GM12891 (cell line): Measurements from ENCODE around the gene BAZ1B.
"Not testable (repeated sequence)": the region's sequence is repeated elsewhere in the genome, so short reads cannot be mapped to it uniquely, and the experiment has no call there.

Source experiments
- DNase-seq: peaks from one replicate; pipeline ENCODE4 v3.0.0; 2011; ENCODE audit warnings: low spot score; ENCODE audit not compliant: insufficient read length
- FAIRE-seq: peaks from 2 replicates; lab custom pipeline; 2011; peaks lifted over from hg19 to GRCh38; lab: Jason Lieb, UNC
- PAX5 ChIP-seq: IDR thresholded peaks from 2 replicates; pipeline ENCODE4 v1.6.1; 2011; ENCODE audit warnings: low read length, moderate library complexity, mild to moderate bottlenecking; ENCODE audit not compliant: insufficient read depth, severe bottlenecking
- POLR2A ChIP-seq: IDR thresholded peaks from 2 replicates; pipeline ENCODE4 v1.6.1; 2011; ENCODE audit warnings: low read depth, low read length, control low read depth
- POLR2AphosphoS5 ChIP-seq: IDR thresholded peaks from 2 replicates; pipeline ENCODE4 v1.6.1; 2011; ENCODE audit warnings: low read depth, low read length, control low read depth
- POU2F2 ChIP-seq: IDR thresholded peaks from 2 replicates; pipeline ENCODE4 v1.6.1; 2011; ENCODE audit warnings: low read depth, mild to moderate bottlenecking, control low read depth, low read length, moderate library complexity
- SPI1 ChIP-seq: IDR thresholded peaks from 2 replicates; pipeline ENCODE4 v1.6.1; 2011; ENCODE audit warnings: low read depth, low read length, control low read depth
- TAF1 ChIP-seq: IDR thresholded peaks from 2 replicates; pipeline ENCODE4 v1.6.1; 2011; ENCODE audit warnings: low read depth, low read length, control low read depth

BAZ1B gene

DNA sequence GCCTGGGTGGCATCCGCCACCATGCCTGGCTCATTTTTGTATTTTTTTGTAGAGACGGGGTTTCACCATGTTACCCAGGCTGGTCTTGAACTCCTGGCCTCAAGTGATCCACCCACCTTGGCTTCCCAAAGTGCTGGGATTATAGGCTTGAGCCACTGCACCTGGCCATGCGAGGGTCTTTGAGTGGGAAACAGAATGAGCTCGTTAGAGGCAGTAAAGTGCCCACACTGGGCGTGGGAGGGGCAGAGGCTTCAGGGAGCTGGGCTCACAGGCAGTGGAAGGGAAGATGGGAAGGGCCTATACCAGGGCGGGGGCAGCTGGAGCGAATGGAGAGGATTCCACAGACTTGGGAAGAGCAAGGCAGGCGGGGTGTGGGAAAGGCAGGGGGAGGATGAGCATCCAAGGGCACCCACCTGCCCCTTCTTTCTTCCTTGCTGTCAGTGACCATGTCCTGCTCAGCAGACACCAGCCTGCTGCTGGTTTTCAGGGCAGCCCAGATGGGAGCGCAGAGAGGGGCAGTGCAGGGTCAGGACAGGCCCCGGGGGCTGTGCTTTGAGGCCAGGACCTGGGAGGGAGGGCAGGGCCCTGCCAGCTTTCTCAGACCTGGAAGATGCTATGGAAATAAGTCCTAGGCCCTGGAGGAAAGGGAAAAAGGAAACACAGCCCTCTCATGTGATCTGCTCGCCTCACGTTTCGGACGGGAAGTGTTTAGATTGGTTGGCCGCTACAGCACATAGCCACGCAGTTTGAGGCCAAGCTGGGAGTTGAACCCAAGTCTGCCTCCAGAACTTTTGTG is 84.3 kb downstream of the BAZ1B start:
- DNase-seq (no peak), FAIRE-seq (no peak)

DNA sequence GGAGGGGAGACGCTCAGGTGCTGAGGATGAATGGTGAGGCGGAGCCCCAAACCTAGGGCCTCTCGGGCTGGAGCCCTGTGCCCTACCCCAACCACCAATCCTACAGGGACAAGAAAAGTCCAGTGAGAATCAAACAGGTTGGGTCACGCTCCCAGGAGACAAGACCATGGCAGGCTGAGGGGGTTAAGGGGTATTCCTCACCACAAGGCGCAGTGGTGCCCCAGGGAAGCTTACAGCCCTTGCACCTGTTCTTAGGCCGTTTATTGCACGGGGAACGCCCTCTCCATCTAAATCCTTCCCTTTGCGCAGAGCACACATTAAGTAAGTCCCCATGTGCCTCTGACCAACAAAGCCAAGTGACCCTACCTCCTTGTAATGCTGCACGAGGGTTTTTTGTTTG is 85.0 kb downstream of the BAZ1B start:
- FAIRE-seq (no peak), DNase-seq (no peak)
- TF ChIP-seq POLR2A = no peak

More for the DNA sequence above, 84.3 kb downstream of the BAZ1B start:
- TF ChIP-seq POLR2A (no peak), POLR2AphosphoS5 (no peak), POU2F2 (no peak), TAF1 (no peak), PAX5 (no peak), SPI1 (no peak)

DNA sequence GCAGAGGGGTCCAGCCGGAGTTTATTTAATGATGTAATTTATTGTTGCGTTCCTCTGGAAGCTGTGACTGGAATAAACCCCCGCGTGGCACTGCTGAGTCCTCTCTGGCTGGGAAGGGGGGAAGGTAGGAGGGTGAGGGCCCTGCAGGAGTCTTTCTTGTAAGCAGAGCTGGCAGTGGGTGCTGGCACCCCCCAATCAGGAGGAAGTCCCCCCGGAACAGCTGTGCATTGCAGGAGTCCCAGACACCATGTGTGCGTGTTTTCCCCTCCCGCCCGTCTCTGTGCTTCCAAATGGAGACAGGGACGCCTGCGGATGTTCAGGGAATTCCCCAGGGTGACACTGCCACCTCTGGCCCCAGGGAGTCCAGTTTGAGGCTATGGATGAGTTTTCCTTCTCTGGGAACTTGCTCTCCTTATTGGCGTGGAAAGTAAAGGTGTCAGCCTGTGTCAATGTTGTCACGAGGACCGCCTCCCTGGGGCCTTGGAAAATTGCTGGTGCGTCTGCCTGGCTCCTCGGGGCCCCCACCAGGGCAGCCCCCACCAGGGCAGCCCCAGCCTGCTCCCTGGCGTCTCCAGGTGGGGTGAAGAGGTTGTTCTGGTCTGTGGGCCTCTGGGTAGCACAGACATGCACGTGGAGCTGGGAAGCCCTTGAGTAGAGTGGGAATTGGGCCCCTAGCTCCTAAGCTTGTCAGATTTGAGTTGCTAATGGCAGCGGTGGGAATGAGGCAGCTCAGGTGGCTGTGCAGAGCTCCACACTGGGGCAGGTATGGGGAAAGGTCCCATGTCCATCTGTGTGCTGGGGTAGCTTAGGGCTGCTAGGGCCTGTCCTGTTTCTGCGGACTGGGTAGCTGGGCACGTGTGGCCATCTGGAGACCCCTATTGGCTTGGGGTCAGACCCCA is 85.8 kb downstream of the BAZ1B start:
- TF ChIP-seq POLR2A (no peak), PAX5 (no peak), SPI1 (no peak), POLR2AphosphoS5 (no peak), TAF1 (no peak)
- DNase-seq (no peak), FAIRE-seq (no peak)

DNA sequence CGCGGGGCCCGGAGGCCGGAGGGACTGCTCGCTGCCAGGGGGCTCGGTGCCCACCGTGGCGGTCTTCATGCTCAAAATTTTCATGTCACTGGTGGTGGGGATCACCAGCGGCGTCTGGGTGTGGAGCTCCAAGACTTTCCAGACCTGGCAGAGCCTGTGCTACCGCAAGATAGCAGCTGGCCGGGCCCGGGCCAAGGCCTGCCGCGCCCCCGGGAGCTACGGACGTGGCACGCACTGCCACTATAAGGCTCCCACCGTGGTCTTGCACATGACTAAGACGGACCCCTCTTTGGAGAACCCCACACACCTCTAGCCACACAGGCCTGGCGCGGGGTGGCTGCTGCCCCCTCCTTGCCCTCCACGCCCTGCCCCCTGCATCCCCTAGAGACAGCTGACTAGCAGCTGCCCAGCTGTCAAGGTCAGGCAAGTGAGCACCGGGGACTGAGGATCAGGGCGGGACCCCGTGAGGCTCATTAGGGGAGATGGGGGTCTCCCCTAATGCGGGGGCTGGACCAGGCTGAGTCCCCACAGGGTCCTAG is 86.6 kb downstream of the BAZ1B start:
- FAIRE-seq (no peak), DNase-seq (no peak)
- TF ChIP-seq POU2F2 = no peak
- no peak for TF ChIP-seq SPI1
- TF ChIP-seq TAF1 = no peak
- no peak for TF ChIP-seq POLR2AphosphoS5
- TF ChIP-seq POLR2A = no peak
- TF ChIP-seq PAX5 = no peak

DNA sequence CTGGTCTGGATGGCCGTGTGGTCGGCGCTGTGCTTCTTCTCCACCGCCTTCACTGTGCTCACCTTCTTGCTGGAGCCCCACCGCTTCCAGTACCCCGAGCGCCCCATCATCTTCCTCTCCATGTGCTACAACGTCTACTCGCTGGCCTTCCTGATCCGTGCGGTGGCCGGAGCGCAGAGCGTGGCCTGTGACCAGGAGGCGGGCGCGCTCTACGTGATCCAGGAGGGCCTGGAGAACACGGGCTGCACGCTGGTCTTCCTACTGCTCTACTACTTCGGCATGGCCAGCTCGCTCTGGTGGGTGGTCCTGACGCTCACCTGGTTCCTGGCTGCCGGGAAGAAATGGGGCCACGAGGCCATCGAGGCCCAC is 87.4 kb downstream of the BAZ1B start:
- no peak for DNase-seq
- TF ChIP-seq POU2F2 (no peak), SPI1 (no peak), TAF1 (no peak), PAX5 (no peak), POLR2A (no peak), POLR2AphosphoS5 (no peak)
- no peak for FAIRE-seq

DNA sequence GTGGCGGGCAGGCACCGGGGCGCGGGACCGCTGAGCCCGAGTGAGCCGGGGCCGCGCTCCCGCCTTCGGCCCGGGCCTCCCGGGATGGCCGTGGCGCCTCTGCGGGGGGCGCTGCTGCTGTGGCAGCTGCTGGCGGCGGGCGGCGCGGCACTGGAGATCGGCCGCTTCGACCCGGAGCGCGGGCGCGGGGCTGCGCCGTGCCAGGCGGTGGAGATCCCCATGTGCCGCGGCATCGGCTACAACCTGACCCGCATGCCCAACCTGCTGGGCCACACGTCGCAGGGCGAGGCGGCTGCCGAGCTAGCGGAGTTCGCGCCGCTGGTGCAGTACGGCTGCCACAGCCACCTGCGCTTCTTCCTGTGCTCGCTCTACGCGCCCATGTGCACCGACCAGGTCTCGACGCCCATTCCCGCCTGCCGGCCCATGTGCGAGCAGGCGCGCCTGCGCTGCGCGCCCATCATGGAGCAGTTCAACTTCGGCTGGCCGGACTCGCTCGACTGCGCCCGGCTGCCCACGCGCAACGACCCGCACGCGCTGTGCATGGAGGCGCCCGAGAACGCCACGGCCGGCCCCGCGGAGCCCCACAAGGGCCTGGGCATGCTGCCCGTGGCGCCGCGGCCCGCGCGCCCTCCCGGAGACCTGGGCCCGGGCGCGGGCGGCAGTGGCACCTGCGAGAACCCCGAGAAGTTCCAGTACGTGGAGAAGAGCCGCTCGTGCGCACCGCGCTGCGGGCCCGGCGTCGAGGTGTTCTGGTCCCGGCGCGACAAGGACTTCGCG is 88.0 kb downstream of the BAZ1B start:
- FAIRE-seq (peak; percentile 20), DNase-seq (no peak)
- TF ChIP-seq SPI1 = no peak
- no peak for TF ChIP-seq POU2F2
- TF ChIP-seq TAF1 = no peak
- no peak for TF ChIP-seq PAX5
- TF ChIP-seq POLR2A = no peak
- TF ChIP-seq POLR2AphosphoS5 = no peak

DNA sequence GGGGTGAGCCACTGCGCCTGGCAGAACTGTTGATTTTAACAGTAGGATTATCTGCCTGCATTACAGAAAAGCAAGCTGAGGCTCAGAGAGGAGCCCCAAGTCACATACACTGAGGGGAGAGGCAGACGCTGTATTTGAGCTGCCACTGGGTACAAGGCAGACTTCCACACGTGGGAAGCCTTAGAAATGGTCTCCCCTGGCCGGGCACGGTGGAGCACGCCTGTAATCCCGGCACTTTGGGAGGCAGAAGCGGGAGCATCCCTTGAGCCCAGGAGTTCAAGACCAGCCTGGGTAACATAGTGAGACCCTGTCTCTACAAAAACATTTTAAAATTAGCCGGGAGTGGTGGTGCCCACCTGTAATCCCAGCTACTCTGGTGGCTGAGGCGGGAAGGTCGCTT is 89.4 kb downstream of the BAZ1B start:
- TF ChIP-seq POLR2AphosphoS5 = no peak
- TF ChIP-seq TAF1 = no peak
- TF ChIP-seq POLR2A = no peak
- TF ChIP-seq POU2F2 = no peak
- no peak for TF ChIP-seq PAX5
- no peak for TF ChIP-seq SPI1
- no peak for DNase-seq
- no peak for FAIRE-seq

DNA sequence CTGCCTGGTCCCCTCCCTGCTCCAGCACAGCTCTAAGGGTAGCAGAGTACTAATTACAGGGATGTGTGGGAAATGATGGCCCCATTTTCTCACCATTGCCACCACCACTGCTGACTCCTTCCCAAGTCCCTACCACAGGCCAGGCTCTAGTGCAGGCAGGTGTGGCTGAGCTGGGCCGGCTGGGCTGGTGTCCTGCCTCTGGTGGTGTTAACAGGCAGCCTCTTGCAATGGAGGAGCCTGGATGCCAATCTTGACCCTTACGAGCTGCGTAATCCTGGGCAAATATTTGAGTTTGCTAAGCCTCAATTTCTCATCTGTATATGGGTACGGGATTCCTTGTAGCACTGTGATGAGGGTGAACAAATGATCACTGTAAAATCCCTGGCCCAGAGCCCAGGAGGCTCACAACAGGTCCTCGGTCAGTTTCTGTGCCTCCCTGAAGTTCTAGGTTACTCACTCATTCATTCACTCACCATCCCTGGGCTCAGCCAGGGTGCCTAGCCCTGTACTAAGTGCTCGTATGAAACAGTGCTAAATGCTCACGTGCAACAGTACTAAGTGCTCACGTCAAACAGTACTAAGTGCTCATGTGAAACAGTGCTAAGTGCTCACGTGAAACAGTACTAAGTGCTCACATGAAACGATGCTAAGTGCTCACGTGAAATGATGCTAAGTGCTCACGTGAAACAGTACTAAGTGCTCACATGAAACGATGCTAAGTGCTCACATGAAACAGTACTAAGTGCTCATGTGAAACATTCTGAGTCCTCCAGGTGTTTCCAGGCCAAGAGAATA is 90.9 kb downstream of the BAZ1B start:
- FAIRE-seq (no peak), DNase-seq (no peak)
- no peak for TF ChIP-seq POU2F2
- TF ChIP-seq POLR2AphosphoS5 = no peak
- TF ChIP-seq SPI1 = no peak
- no peak for TF ChIP-seq TAF1
- no peak for TF ChIP-seq PAX5
- TF ChIP-seq POLR2A = no peak

DNA sequence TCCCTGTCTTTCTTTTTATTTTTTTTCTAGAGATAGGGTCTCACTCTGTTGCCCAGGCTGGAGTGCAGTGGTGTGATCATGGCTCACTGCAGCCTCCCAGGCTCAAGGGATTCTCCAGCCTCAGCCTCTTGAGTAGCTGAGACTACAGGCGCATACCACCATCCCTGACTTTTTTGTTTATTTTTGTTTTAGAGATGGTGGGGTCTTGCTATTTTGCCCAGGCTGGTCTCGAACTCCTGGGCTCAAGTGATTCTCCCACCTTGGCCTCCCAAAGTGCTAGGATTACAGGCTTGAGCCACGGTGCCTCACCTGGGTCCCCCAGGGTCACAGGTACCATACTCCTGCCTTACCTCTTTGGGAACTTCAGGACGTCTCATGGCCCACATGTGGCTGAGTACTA is 91.6 kb downstream of the BAZ1B start:
- not testable (repeated sequence) for FAIRE-seq, DNase-seq
